Stimulated activated effector memory CD8-positive, alpha-beta T cell treated with anti-CD3 and anti-CD28 coated beads, Interleukin-12 subunit alpha, Interleukin-12 subunit beta, amount 100 ng/mL, for 72 hours (primary cell): Measurements from ENCODE around the gene OTULINL.

Experiments
- ATAC-seq: fragments of 150-1000 bp; cut with Tn5 transposase; 2 replicates; pipeline ENCODE4 v1.10.0; 2021
- DNase-seq, 2 donors: peaks; one replicate each; pipeline ENCODE4 v3.0.0; 2021 to 2022; ENCODE audit warnings: low spot score in 2 of 2
- H3K27ac Mint-ChIP-seq: one replicate; pipeline ENCODE4 v1.8.0; 2022; ENCODE audit warnings: mild to moderate bottlenecking, mixed read lengths
- H3K36me3 Mint-ChIP-seq: one replicate; pipeline ENCODE4 v1.8.0; 2022; ENCODE audit warnings: mild to moderate bottlenecking, mixed read lengths
- H3K4me1 Mint-ChIP-seq: one replicate; pipeline ENCODE4 v1.8.0; 2022; ENCODE audit warnings: mixed read lengths
- H3K4me3 Mint-ChIP-seq: one replicate; pipeline ENCODE4 v1.8.0; 2022; ENCODE audit warnings: mild to moderate bottlenecking, mixed read lengths
- H3K9me3 Mint-ChIP-seq: one replicate; pipeline ENCODE4 v1.8.0; 2022; ENCODE audit warnings: mixed read lengths

OTULINL gene

DNA sequence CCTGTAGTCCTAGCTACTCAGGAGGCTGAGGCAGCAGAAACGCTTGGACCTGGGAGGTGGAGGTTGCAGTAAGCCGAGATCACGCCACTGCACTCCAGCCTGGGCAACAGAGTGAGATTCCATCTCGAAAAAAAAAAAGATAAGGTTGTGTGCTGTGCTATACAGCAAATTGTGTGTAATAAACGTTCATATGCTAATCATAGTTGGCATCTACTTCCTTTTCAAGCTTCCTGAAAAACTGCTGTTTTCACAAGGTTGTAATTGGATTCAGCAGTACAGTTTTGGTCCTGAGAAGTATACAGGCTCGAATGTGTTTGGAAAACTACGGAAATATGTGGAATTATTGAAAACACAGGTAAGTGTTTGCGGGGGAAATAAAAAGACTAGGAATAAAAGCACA, 25.5 kb downstream of the OTULINL start:
- no peak overlapping the region for H3K4me3 Mint-ChIP-seq
- DNase-seq, result no peak
- H3K36me3 Mint-ChIP-seq, result peaks cover 59% of the 10 kb centered on the region
- no peaks in the 10 kb centered on the region for H3K4me1 Mint-ChIP-seq
- H3K9me3 Mint-ChIP-seq, result no peaks in the 10 kb centered on the region
- no peak overlapping the region for H3K27ac Mint-ChIP-seq
- ATAC-seq, result no peak

DNA sequence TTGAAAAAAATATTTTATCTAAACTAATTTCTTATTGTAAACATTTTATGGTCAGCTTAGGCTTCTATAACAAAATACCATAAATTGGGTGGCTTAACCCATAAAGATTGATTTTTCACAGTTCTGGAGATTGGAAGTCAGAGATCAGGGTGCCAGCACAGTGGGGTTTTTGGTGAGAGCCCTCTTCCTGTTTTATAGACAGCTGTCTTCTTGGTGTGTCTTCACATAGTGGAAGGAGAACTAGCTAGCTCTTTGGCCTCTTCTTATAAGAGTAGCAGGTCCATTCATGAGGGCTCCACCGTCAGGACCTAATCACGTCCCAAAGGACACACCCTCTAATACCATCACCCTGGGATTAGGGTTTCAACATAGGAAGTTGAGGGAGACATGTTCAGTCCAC, 26.6 kb downstream of the OTULINL start:
- H3K9me3 Mint-ChIP-seq, result no peaks in the 10 kb centered on the region
- no peak overlapping the region for H3K4me3 Mint-ChIP-seq
- ATAC-seq, result no peak
- H3K36me3 Mint-ChIP-seq, result peaks cover 53% of the 10 kb centered on the region
- DNase-seq, result no peak
- peak overlapping the region; percentile 54 for H3K27ac Mint-ChIP-seq
- H3K4me1 Mint-ChIP-seq, result no peaks in the 10 kb centered on the region

DNA sequence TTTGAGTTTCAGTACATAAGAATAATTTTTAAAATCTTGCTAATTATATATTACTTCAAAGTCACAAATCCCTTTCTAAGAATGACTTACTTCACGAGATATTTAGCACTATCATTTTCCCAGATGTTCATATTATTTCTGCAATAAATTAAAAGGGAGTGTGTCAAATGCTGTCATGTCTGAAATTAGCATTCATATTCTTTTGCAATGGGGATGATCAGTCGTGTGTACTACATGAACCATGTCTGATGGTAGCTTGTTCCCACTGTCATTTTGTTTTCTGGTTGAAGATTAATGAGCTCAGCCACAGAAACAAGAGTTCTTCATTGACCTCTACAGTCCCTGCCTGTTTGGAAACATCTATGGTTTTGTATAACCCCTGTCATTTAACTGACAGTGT, 30.1 kb downstream of the OTULINL start:
- ATAC-seq, result no peak
- DNase-seq, result no peak
- Mint-ChIP-seq H3K9me3 (no peaks in the 10 kb centered on the region), H3K4me1 (no peaks in the 10 kb centered on the region), H3K27ac (no peak overlapping the region), H3K4me3 (no peak overlapping the region), H3K36me3 (peaks cover 72% of the 10 kb centered on the region)

DNA sequence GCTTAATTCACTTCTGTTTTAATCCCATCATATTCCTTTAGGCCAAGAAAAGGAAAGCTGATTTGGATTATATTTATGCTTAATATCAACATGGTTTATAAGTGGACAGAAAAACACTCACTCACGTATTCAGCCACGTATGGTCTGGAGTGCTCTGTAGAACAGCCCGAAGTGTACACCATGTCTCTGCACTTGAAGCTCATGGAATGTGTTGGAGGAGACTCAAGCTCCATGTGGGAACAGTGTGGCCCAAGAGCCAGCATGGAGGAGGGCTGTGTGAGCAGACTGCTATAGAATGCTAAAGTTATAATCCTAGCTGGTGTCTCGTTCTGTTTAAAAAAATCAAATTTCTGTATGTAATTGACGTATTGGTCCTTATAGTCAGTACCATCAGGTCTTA, 32.9 kb downstream of the OTULINL start:
- Mint-ChIP-seq H3K4me3 (no peak overlapping the region), H3K27ac (no peak overlapping the region), H3K4me1 (no peaks in the 10 kb centered on the region), H3K36me3 (peaks cover 59% of the 10 kb centered on the region), H3K9me3 (no peaks in the 10 kb centered on the region)
- ATAC-seq (no peak), DNase-seq (no peak)

DNA sequence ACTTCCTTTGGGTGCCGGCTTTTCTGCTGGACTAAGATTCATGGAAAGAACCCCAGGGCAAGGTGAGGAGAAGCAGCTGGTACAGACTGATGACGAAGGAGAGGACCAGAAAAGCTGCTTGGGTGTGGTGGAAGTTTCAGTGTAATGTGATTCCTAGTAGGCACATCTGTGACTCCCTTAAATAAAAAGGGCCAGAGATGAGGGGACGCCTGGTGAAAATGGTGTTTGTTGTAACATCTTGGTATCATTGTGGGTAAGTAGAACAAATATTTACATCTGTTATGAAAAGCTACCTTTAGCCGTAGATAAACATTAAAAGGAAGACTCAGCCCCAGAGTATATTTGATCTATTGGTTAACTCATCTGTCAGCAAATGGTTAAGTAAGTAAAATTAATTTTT, 33.8 kb downstream of the OTULINL start:
- Mint-ChIP-seq H3K4me1 (no peaks in the 10 kb centered on the region), H3K9me3 (no peaks in the 10 kb centered on the region), H3K27ac (no peak overlapping the region), H3K36me3 (peaks cover 50% of the 10 kb centered on the region), H3K4me3 (no peak overlapping the region)
- ATAC-seq (no peak), DNase-seq (no peak)

DNA sequence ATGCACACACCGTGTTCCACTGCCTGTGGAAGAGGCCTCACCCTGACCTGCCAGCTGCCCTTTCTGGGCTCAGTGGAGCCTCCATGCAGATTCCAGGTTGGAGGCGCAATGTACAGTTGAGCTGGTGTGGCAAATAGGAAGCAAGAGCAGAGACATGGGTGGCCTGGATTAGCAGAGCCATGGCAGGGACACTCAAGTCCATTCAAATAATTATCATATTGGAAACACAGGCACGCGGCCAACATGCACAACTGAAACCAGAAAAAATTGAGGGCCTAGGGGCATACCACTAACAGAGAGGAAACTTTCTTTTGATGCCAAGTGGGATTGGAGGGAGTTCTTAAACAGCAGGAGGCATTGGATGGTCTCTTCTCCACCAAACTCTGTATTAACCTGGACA, 35.8 kb downstream of the OTULINL start:
- Mint-ChIP-seq H3K9me3 (peaks cover 13% of the 10 kb centered on the region), H3K36me3 (peaks cover 39% of the 10 kb centered on the region), H3K4me1 (no peaks in the 10 kb centered on the region), H3K4me3 (no peak overlapping the region), H3K27ac (no peak overlapping the region)
- ATAC-seq (no peak), DNase-seq (no peak)

DNA sequence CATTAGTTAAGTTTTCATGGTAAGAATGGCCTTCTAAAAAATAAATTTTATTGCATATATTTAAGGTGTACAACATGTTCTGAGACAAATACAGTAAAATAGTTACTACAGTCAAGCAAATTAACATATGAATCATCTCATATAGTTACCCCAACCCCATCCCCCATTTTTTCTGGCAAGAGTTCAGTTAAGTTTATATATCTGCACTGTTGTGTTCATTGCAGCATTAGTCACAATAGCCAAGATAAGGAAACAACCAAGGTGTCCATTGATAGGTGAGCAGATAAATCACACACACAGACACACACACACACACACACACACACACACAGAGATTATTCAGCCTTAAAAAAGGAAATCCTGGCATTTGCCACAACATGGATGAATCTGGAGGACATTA, 45.7 kb downstream of the OTULINL start:
- no peaks in the 10 kb centered on the region for H3K4me1 Mint-ChIP-seq
- no peak for ATAC-seq
- no peak overlapping the region for H3K4me3 Mint-ChIP-seq

DNA sequence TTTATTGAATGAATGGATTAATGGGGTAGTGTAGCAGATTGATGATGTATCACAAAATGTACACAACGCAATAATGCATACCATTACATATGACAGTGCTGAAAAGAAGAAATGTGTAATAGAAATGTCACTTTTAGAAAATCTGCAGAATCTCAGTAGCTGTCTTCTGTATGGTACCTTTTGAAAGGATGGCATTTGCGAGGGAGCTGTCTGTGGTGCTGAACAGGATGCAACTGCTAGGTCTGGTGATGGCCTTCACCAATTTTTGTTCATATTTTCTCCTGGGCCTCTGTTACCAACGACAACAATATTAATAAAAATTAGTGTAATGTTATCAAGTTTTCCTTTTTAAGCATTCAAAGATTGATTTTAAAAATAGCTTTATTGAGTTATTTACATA, 46.8 kb downstream of the OTULINL start:
- DNase-seq (peak; percentile 10 to 60), ATAC-seq (no peak)
- no peak overlapping the region for H3K27ac Mint-ChIP-seq

More for the DNA sequence above, 45.7 kb downstream of the OTULINL start:
- Mint-ChIP-seq H3K9me3 (peaks cover 1% of the 10 kb centered on the region), H3K27ac (no peak overlapping the region), H3K36me3 (no peaks in the 10 kb centered on the region)
- DNase-seq, result no peak

DNA sequence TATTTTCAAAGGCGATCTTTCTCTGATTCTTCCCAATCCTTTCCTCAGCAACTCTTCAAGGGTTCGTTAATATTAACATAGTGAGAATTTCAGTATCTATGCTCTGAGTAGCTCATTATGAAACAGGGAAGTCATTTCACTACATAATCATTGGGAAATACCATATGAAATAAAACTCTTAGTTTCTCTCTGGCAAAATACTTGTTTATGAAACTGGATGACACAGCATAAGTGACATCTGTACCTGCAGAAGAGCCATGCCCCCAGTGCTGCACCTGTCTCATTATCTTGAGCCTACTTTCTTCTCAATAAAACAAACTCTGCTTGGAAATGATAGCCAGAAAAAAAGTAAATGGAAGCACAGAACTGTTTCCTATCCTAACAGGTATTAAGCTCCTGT, 49.1 kb downstream of the OTULINL start:
- Mint-ChIP-seq H3K4me1 (peaks cover 6% of the 10 kb centered on the region), H3K27ac (no peak overlapping the region), H3K36me3 (no peaks in the 10 kb centered on the region), H3K4me3 (no peak overlapping the region), H3K9me3 (no peaks in the 10 kb centered on the region)
- ATAC-seq, result no peak
- DNase-seq, result no peak

More for the DNA sequence above, 46.8 kb downstream of the OTULINL start:
- Mint-ChIP-seq H3K4me1 (no peaks in the 10 kb centered on the region), H3K4me3 (no peak overlapping the region), H3K9me3 (no peaks in the 10 kb centered on the region), H3K36me3 (no peaks in the 10 kb centered on the region)

DNA sequence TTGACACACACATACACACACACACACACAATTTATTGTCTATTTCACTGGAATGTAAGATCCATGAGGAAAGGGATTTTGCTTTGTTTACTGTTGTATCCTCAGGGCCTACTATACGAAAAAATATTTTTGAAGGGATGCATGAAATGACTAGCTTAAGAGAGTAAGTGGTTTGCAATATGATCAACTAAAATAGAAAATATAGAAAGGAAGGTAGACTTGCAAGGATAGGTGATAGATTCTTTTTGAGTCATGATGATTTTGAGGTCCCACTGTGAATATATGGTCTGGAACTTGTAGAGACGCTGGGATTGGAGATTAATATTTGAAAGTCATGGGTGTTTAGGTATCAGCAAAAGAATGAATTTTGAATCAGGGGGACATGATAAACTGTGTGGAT, 54.1 kb downstream of the OTULINL start:
- no peak for DNase-seq
- Mint-ChIP-seq H3K36me3 (no peaks in the 10 kb centered on the region), H3K4me3 (no peak overlapping the region), H3K4me1 (peaks cover 7% of the 10 kb centered on the region), H3K9me3 (no peaks in the 10 kb centered on the region), H3K27ac (peak overlapping the region; percentile 0)
- peak; percentile 72 for ATAC-seq

DNA sequence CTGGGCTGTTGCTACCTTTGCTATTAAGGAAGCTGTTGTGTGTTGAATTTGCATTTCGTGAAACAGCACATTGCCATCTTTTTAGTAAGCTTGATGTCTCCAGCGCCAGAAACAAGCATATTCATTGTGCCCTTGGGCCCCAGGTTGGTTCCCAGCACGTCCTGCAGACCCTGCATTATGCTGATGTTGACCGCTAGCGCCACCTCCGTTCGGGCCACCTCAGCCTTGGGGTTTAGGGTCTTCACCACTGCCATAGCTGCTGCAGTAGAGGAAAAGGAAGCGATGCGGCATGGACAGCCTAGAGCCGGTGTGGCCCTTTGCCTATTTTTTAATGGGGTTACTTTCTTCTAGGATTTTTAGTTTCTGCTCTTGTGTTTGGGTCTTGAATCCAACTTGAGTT, 59.2 kb downstream of the OTULINL start:
- Mint-ChIP-seq H3K4me1 (peaks cover under 1% of the 10 kb centered on the region), H3K9me3 (no peaks in the 10 kb centered on the region), H3K4me3 (no peak overlapping the region), H3K27ac (no peak overlapping the region), H3K36me3 (no peaks in the 10 kb centered on the region)
- no peak for ATAC-seq
- no peak for DNase-seq

DNA sequence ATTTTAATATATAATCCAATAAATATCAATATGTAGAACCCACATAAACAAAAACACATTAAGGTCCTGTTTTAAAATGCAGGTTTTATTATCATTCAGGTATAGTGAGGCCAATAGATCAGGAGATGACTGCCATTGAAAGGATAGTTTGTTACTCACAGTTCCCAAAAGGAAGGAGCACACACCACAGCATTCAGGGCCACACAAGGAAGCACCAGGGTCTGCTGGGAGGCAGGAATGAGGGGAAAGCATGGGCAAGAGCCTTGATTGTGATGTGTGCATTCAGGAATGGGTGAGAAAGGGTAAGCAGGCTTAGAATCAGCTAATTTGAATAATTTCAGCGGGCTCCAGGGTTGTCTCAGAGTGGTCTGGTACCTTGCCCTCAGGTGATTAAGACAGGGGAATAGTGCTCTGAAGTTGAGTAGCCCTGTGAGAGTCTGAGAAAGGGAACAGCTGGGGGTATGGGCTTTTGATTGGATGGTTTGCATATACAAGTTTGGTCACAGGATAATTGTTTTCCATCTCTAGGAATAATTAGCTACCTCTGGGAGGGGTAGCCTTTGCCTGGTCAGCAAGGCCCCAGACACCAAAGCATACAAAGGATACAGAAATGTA, 63.1 kb downstream of the OTULINL start:
- Mint-ChIP-seq H3K4me1 (no peaks in the 10 kb centered on the region), H3K36me3 (peaks cover 6% of the 10 kb centered on the region), H3K4me3 (no peak overlapping the region), H3K27ac (no peak overlapping the region), H3K9me3 (no peaks in the 10 kb centered on the region)
- DNase-seq (no peak), ATAC-seq (no peak)

DNA sequence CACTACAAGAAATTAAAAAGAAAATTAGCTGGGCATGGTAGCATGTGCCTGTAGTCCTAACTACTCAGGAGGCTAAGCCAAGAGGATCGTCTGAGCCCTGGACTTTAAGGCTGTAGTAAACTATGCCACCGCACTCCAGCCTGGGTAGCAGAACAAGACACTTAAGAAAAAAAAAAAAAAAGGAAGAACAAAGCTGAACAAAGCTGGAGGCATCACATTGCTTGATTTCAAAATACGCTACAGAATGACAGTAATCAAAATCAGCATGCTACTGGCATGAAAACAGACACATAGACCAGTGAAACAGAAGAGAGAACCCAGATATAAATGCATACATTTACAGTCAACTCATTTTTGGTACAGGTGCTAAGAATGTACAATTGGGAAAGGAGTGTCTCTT, 68.5 kb downstream of the OTULINL start:
- H3K4me1 Mint-ChIP-seq, result peaks cover under 1% of the 10 kb centered on the region
- peaks cover 6% of the 10 kb centered on the region for H3K36me3 Mint-ChIP-seq

DNA sequence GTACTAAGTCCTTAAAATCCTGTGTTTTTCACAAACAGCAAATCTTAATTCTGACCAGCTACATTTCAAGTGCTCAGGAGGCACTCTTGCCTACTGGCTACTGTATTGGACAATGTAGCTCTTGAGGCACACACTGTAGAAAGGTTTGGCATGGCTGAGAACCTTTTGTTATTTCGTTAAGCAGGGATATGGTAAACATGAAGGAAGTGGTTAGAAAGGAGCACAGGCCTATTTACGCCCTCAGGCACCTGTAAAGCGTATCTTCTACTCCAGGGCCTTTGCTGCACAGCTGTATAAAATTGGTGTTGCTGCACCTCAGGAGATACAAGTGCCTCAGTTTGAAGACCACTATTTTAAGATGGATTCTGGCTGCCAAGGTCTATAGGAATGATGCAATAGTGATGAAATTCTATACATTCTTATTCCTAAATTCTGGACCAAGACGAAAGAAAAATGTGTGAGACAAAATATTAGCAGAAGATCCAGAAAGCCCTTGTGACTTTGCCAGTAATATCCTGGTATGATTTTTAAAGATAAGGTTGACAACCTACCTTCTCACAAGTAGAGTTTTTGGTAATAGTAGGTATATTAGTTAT, 73.7 kb downstream of the OTULINL start:
- no peak overlapping the region for H3K4me3 Mint-ChIP-seq
- H3K36me3 Mint-ChIP-seq, result no peaks in the 10 kb centered on the region
- no peaks in the 10 kb centered on the region for H3K9me3 Mint-ChIP-seq
- DNase-seq (no peak), ATAC-seq (no peak)
- H3K4me1 Mint-ChIP-seq, result peaks cover 12% of the 10 kb centered on the region
- no peak overlapping the region for H3K27ac Mint-ChIP-seq

More for the DNA sequence above, 68.5 kb downstream of the OTULINL start:
- DNase-seq (no peak), ATAC-seq (no peak)
- H3K27ac Mint-ChIP-seq, result no peak overlapping the region
- no peaks in the 10 kb centered on the region for H3K9me3 Mint-ChIP-seq
- no peak overlapping the region for H3K4me3 Mint-ChIP-seq

DNA sequence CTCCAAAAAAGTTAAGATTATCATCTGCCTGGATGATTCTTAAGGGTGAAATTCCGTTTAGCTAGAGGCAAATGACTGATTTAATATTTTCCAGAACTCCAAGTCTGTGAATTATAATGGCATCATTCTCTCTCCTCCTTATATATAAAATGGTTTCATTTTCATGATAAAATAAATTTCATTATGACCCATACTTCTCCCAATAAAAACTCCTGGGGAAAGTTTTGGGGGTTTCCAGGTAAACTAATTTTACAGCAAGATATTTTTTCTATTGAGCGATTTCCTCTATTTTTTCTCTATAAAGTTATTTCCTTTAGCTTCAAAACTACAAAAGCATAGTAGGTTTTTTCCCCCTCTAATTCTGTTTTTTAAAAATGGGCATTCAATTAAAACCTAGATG, 75.3 kb downstream of the OTULINL start:
- H3K9me3 Mint-ChIP-seq, result no peaks in the 10 kb centered on the region
- H3K27ac Mint-ChIP-seq, result no peak overlapping the region
- DNase-seq (no peak), ATAC-seq (no peak)
- no peaks in the 10 kb centered on the region for H3K36me3 Mint-ChIP-seq
- peaks cover 26% of the 10 kb centered on the region for H3K4me1 Mint-ChIP-seq
- no peak overlapping the region for H3K4me3 Mint-ChIP-seq

DNA sequence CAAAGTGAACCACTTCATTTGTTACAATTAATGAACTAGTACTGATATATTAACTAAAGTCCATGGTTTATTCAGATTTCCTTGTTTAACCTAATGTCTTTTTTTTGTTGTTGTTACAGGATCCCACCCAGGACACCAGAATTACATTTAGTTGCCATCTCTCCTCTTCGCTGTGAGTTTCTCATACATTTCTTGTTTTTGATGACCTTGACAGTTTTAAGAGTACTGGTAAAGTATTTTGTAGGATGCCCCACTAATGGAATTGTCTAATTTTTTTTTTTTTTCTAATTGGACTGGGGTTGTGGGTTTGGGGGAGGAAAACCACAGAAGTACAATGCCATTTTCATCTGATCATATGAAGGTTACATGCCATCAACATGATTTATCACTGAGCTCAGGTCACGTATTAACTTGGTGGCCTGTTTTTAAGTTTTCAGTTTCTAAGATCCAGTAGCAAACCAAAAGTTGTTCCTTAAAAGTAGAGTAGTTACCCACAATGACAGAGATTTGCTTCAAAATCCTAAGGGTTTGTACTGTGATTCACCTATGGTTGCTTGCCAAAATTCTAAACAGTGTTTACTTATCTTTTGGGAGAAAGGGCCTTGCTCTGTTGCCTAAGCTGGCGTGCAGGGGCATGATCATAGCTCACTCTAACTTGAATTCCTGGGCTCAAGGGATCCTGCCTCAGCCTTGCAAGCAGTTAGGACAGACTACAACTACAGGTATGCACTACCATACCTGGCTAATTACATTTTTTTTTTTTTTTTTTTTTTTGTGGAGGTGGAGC, 78.4 kb downstream of the OTULINL start:
- H3K4me1 Mint-ChIP-seq, result peaks cover 41% of the 10 kb centered on the region
- no peak for ATAC-seq
- no peak overlapping the region for H3K27ac Mint-ChIP-seq
- H3K9me3 Mint-ChIP-seq, result no peaks in the 10 kb centered on the region
- no peak for DNase-seq
- peaks cover 11% of the 10 kb centered on the region for H3K36me3 Mint-ChIP-seq
- H3K4me3 Mint-ChIP-seq, result no peak overlapping the region
